Stomach (tissue), 9 donors: ENCODE data around the gene RNF224. TPM values are rescaled to one million over a fixed set of nuclear protein-coding genes. Genes with fewer than 3 reads are reported as not detected.

Experiments
- DNase-seq, 2 donors: peaks; one replicate each; pipeline versions ENCODE4 v3.0.0 to v3.0.0-alpha.2; 2013 to 2019
- H3K27ac ChIP-seq, 5 donors: fragments of 200-600 bp in 4 of 5; sonication (generic) in 4 of 5; one replicate each; pipeline ENCODE4 v1.5.1; 2013 to 2019; ENCODE audit warnings: mild to moderate bottlenecking in 1 of 5, moderate library complexity in 1 of 5
- H3K27me3 ChIP-seq, 3 donors: fragments of 200-600 bp; sonication (generic); one replicate each; pipeline ENCODE4 v1.5.1; 2017 to 2019; ENCODE audit warnings: mixed run types in 1 of 3
- H3K36me3 ChIP-seq, 4 donors: fragments of 200-600 bp; sonication (generic); 1 replicate in 3 of 4; 2 replicates in 1 of 4; pipeline ENCODE4 v1.5.1; 2016 to 2019
- H3K4me1 ChIP-seq, 4 donors: fragments of 200-600 bp; sonication (generic); one replicate each; pipeline ENCODE4 v1.5.1; 2016 to 2019
- H3K4me3 ChIP-seq, 4 donors: fragments of 200-600 bp; sonication (generic) in 3 of 4; one replicate each; pipeline ENCODE4 v1.5.1; 2016 to 2019; ENCODE audit warnings: mild to moderate bottlenecking in 1 of 4
- H3K9me3 ChIP-seq, 4 donors: fragments of 200-600 bp; sonication (generic); one replicate each; pipeline ENCODE4 v1.5.1; 2016 to 2019
- EP300 ChIP-seq: sonication (generic); formaldehyde crosslinking; IDR thresholded peaks from one replicate; pipeline ENCODE4 v1.6.1; 2017; ENCODE audit warnings: antibody characterized with exemption
- POLR2A ChIP-seq, 4 donors: fragments of 450-650 bp; IDR thresholded peaks; one replicate each; pipeline ENCODE4 v1.6.1; 2016; ENCODE audit warnings: antibody characterized with exemption in 4 of 4, control low read depth in 2 of 4, mild to moderate bottlenecking in 1 of 4, moderate library complexity in 1 of 4
- POLR2AphosphoS5 ChIP-seq, 3 donors: sonication (generic); formaldehyde crosslinking; IDR thresholded peaks; one replicate each; pipeline ENCODE4 v1.6.1; 2016; ENCODE audit warnings: antibody characterized with exemption in 3 of 3
- WGBS, 5 donors: extraction: QIAGEN DNeasy Blood & Tissue Kit in 3 of 5; methylation state at CpG; one replicate each; pipeline versions ENCODE4 v1.1.5 to v1.1.7; 2013 to 2018; 5-methylcytosine and 5-hydroxymethylcytosine counted together
- intact Hi-C: fragments of 100-400 bp; cut with DNase I; formaldehyde crosslinking; loops from one replicate; pipeline ENCODE4 v1.15.1; 2023; ENCODE audit warnings: low total_unique reads
- polyA plus RNA-seq, 3 donors: library from polyadenylated mRNA; stranded (reverse); fragments of 200-250 nt; gene quantifications; one replicate each; pipeline ENCODE4 v1.2.3, GENCODE V29; 2013
- total RNA-seq, 5 donors: library from RNA; depleted of rRNA; stranded (reverse); fragments of >200 nt; gene quantifications; one replicate each; pipeline versions ENCODE4 v1.1.0 to v1.2.3, GENCODE V29; 2014 to 2016
- TF ChIP-seq, protein P1 (sequence below), 7 experiments: fragments of 450-650 bp in 4 of 7; fragments of 200-600 bp in 3 of 7; sonication (generic) in 3 of 7; IDR thresholded peaks; one replicate each; pipeline ENCODE4 v1.5.1; 2016 to 2019; ENCODE audit warnings: antibody characterized with exemption in 7 of 7, control low read depth in 2 of 7, mild to moderate bottlenecking in 1 of 7
- donor health status: healthy with polysubstance abuse.
- donor health status: Bipolar disorder and iron deficiency.
- donor health status: healthy.

RNF224 gene
- total and polyA plus RNA-seq, 8 donors, result 1.0 TPM; not detected in 7

DNA sequence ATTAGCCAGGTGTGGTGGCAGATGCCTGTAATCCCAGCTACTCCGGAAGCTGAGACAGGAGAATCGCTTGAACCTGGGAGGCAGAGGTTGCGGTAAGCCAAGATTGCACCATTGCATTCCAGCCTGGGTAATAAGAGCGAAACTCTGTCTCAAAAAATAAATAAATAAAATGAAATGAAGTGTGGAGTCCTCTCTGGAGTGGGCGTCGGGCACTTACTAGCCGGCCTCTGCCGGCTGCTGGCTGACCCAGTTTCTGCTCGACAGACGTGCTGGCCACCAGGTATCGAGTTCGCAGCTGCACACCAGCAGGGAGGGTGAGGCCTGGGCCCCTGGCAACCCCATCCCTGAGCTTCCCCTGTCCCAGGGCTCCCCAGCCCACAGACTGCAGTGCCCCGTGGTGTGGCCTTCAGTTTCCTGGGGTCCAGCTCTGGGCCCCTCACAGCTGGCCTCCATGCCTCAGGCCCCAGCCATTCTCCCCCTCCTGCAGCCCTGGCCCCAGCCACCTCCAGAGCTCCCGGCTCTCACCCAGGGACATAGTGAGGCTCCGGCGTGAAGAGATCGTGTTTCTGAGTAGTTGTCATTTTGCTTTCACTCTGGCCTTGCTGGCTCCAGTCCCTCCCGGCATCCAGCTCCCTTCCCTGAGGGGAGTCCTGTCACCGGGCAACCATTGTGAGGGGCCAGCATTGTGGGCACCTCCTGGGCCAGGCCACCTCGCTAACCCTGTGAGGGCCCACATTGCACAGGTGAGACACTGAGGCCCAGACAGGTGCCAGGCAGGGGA, 20.0 kb downstream of the RNF224 start:
- Histone ChIP-seq H3K4me3 (no peak overlapping the region), H3K27ac (no peak overlapping the region), H3K9me3 (no peaks in the 10 kb centered on the region), H3K27me3 (no peaks in the 10 kb centered on the region), H3K36me3 (peaks cover 14 to 17% (median 16%) of the 10 kb centered on the region in 4 donors), H3K4me1 (peaks cover 15 to 25% (median 20%) of the 10 kb centered on the region in 4 donors)
- 74 to 86% (median 81%) methylated on average over 18 to 20 of the region's 20 CpGs for WGBS, 5 donors
- DNase-seq, result no peak
- TF ChIP-seq POLR2AphosphoS5 (IDR thresholded peaks at IDR 0.05) (no peak), POLR2A (IDR thresholded peaks at IDR 0.05) (no peak), EP300 (no peak)
- TF ChIP-seq, protein P1, sequence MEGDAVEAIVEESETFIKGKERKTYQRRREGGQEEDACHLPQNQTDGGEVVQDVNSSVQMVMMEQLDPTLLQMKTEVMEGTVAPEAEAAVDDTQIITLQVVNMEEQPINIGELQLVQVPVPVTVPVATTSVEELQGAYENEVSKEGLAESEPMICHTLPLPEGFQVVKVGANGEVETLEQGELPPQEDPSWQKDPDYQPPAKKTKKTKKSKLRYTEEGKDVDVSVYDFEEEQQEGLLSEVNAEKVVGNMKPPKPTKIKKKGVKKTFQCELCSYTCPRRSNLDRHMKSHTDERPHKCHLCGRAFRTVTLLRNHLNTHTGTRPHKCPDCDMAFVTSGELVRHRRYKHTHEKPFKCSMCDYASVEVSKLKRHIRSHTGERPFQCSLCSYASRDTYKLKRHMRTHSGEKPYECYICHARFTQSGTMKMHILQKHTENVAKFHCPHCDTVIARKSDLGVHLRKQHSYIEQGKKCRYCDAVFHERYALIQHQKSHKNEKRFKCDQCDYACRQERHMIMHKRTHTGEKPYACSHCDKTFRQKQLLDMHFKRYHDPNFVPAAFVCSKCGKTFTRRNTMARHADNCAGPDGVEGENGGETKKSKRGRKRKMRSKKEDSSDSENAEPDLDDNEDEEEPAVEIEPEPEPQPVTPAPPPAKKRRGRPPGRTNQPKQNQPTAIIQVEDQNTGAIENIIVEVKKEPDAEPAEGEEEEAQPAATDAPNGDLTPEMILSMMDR (IDR thresholded peaks at IDR 0.05), result no peak
- intact Hi-C loops, result no loop called here

DNA sequence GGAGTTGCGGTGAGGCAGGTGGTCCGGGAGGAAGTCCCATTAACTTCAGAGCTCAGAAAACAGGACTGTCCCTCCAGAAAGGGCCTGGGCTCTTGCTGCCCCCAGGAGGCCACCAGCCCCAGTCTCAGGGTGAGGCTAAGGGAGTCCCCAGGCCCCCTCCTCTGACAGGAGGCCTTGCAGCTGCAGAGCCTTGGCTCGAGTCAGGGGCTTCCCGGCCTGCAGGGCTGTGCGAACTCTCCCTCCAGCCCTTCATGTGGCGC, 20.5 kb downstream of the RNF224 start:
- WGBS, 5 donors, result 66 to 84% (median 82%) methylated on average over 6 of the region's 6 CpGs
- peaks cover 9 to 25% (median 20%) of the 10 kb centered on the region in 4 donors for H3K4me1 ChIP-seq
- no peaks in the 10 kb centered on the region for H3K9me3 ChIP-seq
- TF ChIP-seq POLR2AphosphoS5 (IDR thresholded peaks at IDR 0.05) (no peak), EP300 (no peak), POLR2A (IDR thresholded peaks at IDR 0.05) (no peak)
- TF ChIP-seq, protein P1 (IDR thresholded peaks at IDR 0.05), result no peak
- H3K36me3 ChIP-seq, result peaks cover 8 to 12% (median 10%) of the 10 kb centered on the region in 4 donors
- no peaks in the 10 kb centered on the region for H3K27me3 ChIP-seq
- no peak overlapping the region for H3K27ac ChIP-seq
- no peak overlapping the region for H3K4me3 ChIP-seq
- DNase-seq, result no peak
- intact Hi-C loops, result no loop called here

DNA sequence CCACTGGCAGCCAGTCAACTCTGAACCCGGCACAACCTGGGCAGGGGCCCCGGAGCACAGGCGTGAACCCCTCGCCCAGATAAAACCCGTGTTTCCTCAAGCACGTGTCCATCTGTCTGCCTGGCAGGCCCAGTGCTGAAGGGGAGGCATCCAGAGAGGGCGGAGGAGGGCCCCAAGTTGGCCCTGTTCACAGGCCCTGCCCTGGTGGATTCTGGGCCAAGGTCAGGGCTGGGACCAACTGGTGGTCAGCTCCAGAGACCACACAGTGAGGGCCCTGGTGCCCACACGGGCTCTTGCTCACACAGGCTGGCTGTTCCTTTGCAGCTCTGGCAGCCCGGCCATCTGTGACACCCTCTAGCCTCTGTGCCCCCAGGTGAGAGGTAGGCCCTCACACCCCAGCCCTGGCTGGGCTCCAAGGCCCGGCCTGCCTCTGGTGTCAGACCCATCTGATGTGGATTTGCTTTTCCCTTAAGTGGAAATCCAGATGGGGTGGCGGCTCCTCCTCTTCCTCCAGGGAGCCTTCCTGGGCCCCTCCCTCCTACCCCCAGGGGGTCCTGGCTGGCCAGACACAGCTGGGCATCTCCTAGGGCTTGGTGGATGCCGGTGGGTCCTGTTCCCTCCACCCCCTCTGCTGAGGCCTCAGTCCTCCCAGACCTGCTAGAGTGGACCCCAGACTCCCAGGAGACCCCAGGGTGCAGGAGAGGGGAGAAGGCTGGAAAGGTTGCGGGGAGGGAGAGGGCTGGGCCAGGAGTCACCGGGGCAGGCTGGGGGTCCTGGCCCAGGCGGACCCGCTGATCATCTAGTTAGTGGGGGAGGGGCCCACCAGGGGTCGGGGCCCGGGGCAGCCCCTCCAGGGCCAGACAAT, 23.3 kb downstream of the RNF224 start:
- TF ChIP-seq EP300 (no peak), POLR2A (IDR thresholded peaks at IDR 0.05) (no peak), POLR2AphosphoS5 (IDR thresholded peaks at IDR 0.05) (no peak)
- TF ChIP-seq, protein P1 (IDR thresholded peaks at IDR 0.05), result no peak
- 46 to 60% (median 55%) methylated on average over 12 to 17 of the region's 18 CpGs for whole genome bisulfite sequencing, 5 donors
- no peaks in the 10 kb centered on the region for H3K27me3 ChIP-seq
- no peaks in the 10 kb centered on the region for H3K9me3 ChIP-seq
- no peak overlapping the region for H3K27ac ChIP-seq
- peaks cover 9 to 24% (median 22%) of the 10 kb centered on the region in 4 donors for H3K4me1 ChIP-seq
- no peak for DNase-seq
- H3K36me3 ChIP-seq, result no peaks in the 10 kb centered on the region
- H3K4me3 ChIP-seq, result no peak overlapping the region
- intact Hi-C loops, result no loop called here

DNA sequence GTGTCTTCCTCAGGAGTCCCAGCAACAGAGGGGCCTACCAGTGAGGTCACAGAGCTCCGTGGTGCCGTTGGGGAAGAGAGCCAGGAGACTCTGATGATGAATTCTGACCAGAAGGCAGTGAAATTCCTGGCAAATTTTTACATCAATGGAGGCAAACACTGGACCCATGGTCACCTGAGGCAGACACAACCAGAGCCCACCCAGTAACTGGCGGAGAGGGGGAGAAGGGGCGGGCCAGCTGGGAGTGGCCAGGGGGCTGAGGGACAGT, 23.8 kb downstream of the RNF224 start, which contains the start of gene STPG3:
TSS of gene STPG3 (plus strand) at position 93 of the 268 bp plus-strand sequence. CDS start at position 94, 1 bp downstream.
- H3K27me3 ChIP-seq, result no peaks in the 10 kb centered on the region
- no peak within 1 kb of the TSS for H3K27ac ChIP-seq
- WGBS, 5 donors, result 56 to 77% (median 66%) methylated on average over 4 of the region's 4 CpGs
- H3K4me1 ChIP-seq, result peaks cover 13 to 29% (median 27%) of the 10 kb centered on the region in 4 donors
- intact Hi-C loops, result no loop called here
- H3K9me3 ChIP-seq, result no peaks in the 10 kb centered on the region
- H3K36me3 ChIP-seq, result no peaks in the 10 kb centered on the region
- TF ChIP-seq, protein P1 (IDR thresholded peaks at IDR 0.05), result no peak
- no peak for TF ChIP-seq EP300
- no peak for TF ChIP-seq POLR2AphosphoS5 (IDR thresholded peaks at IDR 0.05)
- TF ChIP-seq POLR2A (IDR thresholded peaks at IDR 0.05), result no peak
- no peak for DNase-seq
- H3K4me3 ChIP-seq, result no peak within 1 kb of the TSS
